Measurements from ENCODE around the gene UBE2V1.

GRCh38 chr20:50141811-50142561, 29.0 kb upstream of the UBE2V1 start:
- TF ChIP-seq CTCF (IDR thresholded peaks at IDR 0.05) (no peak), ZFX (IDR thresholded peaks at IDR 0.05; ENCODE audit: borderline replicate concordance) (no peak)
